Stromal cell of bone marrow (primary cell): ENCODE measurements around the gene SHTN1.

ENCODE experiments used
- DNase-seq: peaks from one replicate; pipeline ENCODE4 v3.0.0-alpha.2; 2012; ENCODE audit warnings: low read depth

Gene SHTN1

GRCh38 chr10:117005026-117005526 lies at the start of gene SHTN1:
Gene SHTN1 (minus strand): TSS chr10:117005187. CDS start chr10:117005079, 108 bp downstream.
- no peak for DNase-seq

GRCh38 chr10:117053482-117053881 lies 48.5 kb upstream of the SHTN1 start:
- no peak for DNase-seq

GRCh38 chr10:117047947-117048346 lies 43.0 kb upstream of the SHTN1 start:
- DNase-seq, result no peak

GRCh38 chr10:117016266-117016665 lies 11.3 kb upstream of the SHTN1 start:
- DNase-seq, result no peak

GRCh38 chr10:117014835-117015234 lies 9.8 kb upstream of the SHTN1 start:
- DNase-seq, result no peak

GRCh38 chr10:117007080-117007479 lies 2.1 kb upstream of the SHTN1 start:
- peak; percentile 47 for DNase-seq

- no peak for DNase-seq
Measured at GRCh38 chr10:117005527-117006055, 604 bp upstream of the SHTN1 start.

GRCh38 chr10:117004227-117005025 lies 561 bp downstream of the SHTN1 start:
- no peak for DNase-seq

- DNase-seq, result no peak
Measured at GRCh38 chr10:117003336-117003735, 1.7 kb downstream of the SHTN1 start.

- DNase-seq, result no peak
Measured at GRCh38 chr10:117002206-117002605, 2.8 kb downstream of the SHTN1 start.

GRCh38 chr10:117001144-117001543 lies 3.8 kb downstream of the SHTN1 start:
- no peak for DNase-seq

GRCh38 chr10:117000580-117000979 lies 4.4 kb downstream of the SHTN1 start:
- DNase-seq, result no peak

- no peak for DNase-seq
Measured at GRCh38 chr10:116998172-116998571, 6.8 kb downstream of the SHTN1 start.

- no peak for DNase-seq
Measured at GRCh38 chr10:116997015-116997414, 8.0 kb downstream of the SHTN1 start.

- no peak for DNase-seq
Measured at GRCh38 chr10:116995648-116996047, 9.3 kb downstream of the SHTN1 start.

- DNase-seq, result no peak
Measured at GRCh38 chr10:116994113-116994890, 10.7 kb downstream of the SHTN1 start.

GRCh38 chr10:116993610-116994009 lies 11.4 kb downstream of the SHTN1 start:
- no peak for DNase-seq

GRCh38 chr10:116992183-116992582 lies 12.8 kb downstream of the SHTN1 start:
- no peak for DNase-seq

- no peak for DNase-seq
Measured at GRCh38 chr10:116990276-116990800, 14.6 kb downstream of the SHTN1 start.

- DNase-seq, result no peak
Measured at GRCh38 chr10:116989439-116989838, 15.5 kb downstream of the SHTN1 start.

GRCh38 chr10:116988311-116988710 lies 16.7 kb downstream of the SHTN1 start:
- DNase-seq, result no peak

- DNase-seq, result no peak
Measured at GRCh38 chr10:116985611-116986010, 19.4 kb downstream of the SHTN1 start.
